Bronchial epithelial cell (primary cell): ENCODE data around the gene IZUMO4. TPM values are rescaled to one million over a fixed set of nuclear protein-coding genes. Genes with fewer than 3 reads are reported as not detected.

Experiments
- DNase-seq: peaks from one replicate; pipeline ENCODE4 v3.0.0-alpha.2; 2010; ENCODE audit warnings: low read depth
- FAIRE-seq: peaks from 2 replicates; lab custom pipeline; 2011; peaks lifted over from hg19 to GRCh38; lab: Jason Lieb, UNC
- H3K27me3 ChIP-seq: 2 replicates; pipeline ENCODE4 v1.5.1; 2011; ENCODE audit warnings: low read length; ENCODE audit not compliant: control insufficient read depth, insufficient read depth
- H3K36me3 ChIP-seq: 2 replicates; pipeline ENCODE4 v1.5.1; 2011; ENCODE audit warnings: low read length; ENCODE audit not compliant: control insufficient read depth, insufficient read depth
- H3K4me3 ChIP-seq: 2 replicates; pipeline ENCODE4 v1.5.1; 2011; ENCODE audit warnings: mild to moderate bottlenecking, low read depth, low read length, control low read depth
- CTCF ChIP-seq: IDR thresholded peaks from 2 replicates; pipeline ENCODE4 v1.5.1; 2011; ENCODE audit warnings: mild to moderate bottlenecking, moderate library complexity, low read length, control low read depth, inconsistent platforms; ENCODE audit not compliant: insufficient read depth, severe bottlenecking
- total RNA-seq: library from RNA; depleted of rRNA; stranded (reverse); fragments of >200 nt; gene quantifications from 2 replicates; pipeline ENCODE4 v1.2.1, GENCODE V29; 2014

The IZUMO4 gene
- total RNA-seq, 1 donor from 2014 or later: 3.7 TPM

- H3K4me3 ChIP-seq: peak within 1 kb of the TSS; percentile 67
- TF ChIP-seq CTCF: peak; percentile 61
- H3K27me3 ChIP-seq: no peaks in the 10 kb centered on the region
- FAIRE-seq (no peak), DNase-seq (no peak)
- peaks cover 8% of the 10 kb centered on the region for H3K36me3 ChIP-seq
Measured at GRCh38 chr19:2096034-2096479, 658 bp upstream of the IZUMO4 start, which contains the start of gene MOB3A. Gene MOB3A, minus strand, starts transcription at chr19:2096326. Its CDS starts 17,766 bp downstream, at chr19:2078560.

- peaks cover 18% of the 10 kb centered on the region for H3K36me3 ChIP-seq
- DNase-seq (no peak), FAIRE-seq (no peak)
- no peaks in the 10 kb centered on the region for H3K27me3 ChIP-seq
- peak overlapping the region; percentile 42 for H3K4me3 ChIP-seq
- no peak for TF ChIP-seq CTCF
Measured at GRCh38 chr19:2097203-2097885, 629 bp downstream of the IZUMO4 start.

- Histone ChIP-seq H3K27me3 (no peaks in the 10 kb centered on the region), H3K36me3 (peaks cover 19% of the 10 kb centered on the region), H3K4me3 (no peak overlapping the region)
- no peak for FAIRE-seq
- DNase-seq: no peak
- no peak for TF ChIP-seq CTCF
Measured at GRCh38 chr19:2097886-2098327, 1.2 kb downstream of the IZUMO4 start.

GRCh38 chr19:2099054-2099501 lies 2.4 kb downstream of the IZUMO4 start:
- DNase-seq (no peak), FAIRE-seq (no peak)
- H3K4me3 ChIP-seq: no peak overlapping the region
- peaks cover 29% of the 10 kb centered on the region for H3K36me3 ChIP-seq
- TF ChIP-seq CTCF: no peak
- no peaks in the 10 kb centered on the region for H3K27me3 ChIP-seq

DNA sequence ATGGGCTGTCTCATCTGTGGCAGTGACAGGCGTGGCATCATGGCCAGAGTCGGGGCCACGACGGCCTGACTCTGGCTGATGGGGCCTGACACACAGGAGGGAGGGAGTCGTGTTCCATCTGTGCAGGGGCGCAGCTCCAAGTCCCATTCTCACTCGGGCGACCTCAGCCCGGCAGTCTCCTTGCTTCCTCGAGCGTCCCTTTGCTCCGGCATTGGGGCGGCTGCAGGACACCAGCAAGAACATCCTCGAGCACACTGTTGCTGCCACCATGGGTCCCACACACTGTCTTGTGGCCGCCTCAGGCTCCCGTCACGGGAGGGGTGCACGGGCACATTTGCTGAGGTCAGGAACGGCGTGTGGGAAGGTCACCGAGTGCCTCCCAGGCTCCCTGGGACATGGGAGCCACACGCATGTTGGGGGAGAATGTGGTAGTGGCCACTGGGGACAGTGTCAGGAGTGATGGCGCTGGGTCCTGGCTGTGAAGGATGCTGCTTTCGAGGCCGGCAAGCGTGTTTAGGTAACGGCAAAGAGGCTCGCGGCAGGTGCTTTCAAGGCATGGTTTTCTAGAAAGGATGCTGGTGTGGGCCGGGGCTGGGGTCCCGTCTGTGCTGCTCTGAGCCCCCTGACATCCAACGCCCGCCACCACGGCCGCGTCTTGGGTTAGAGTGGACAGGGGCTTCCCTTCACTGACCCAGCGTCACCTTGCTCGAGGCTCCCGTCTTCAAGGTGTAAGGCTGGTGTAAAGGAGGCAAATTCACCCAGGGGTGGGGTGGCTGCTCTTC lies 3.4 kb downstream of the IZUMO4 start:
- peaks cover 29% of the 10 kb centered on the region for H3K36me3 ChIP-seq
- no peak for TF ChIP-seq CTCF
- FAIRE-seq (no peak), DNase-seq (no peak)
- no peak overlapping the region for H3K4me3 ChIP-seq
- no peaks in the 10 kb centered on the region for H3K27me3 ChIP-seq
